Stomach (tissue), 19 donors: ENCODE data around the gene MEIOC. TPM values are rescaled to one million over a fixed set of nuclear protein-coding genes. Genes with fewer than 3 reads are reported as not detected.

ENCODE experiments used
- DNase-seq, 2 donors: peaks; one replicate each; pipeline versions ENCODE4 v3.0.0 to v3.0.0-alpha.2; 2013 to 2019
- H3K27ac ChIP-seq, 5 donors: fragments of 200-600 bp in 4 of 5; sonication (generic) in 4 of 5; one replicate each; pipeline ENCODE4 v1.5.1; 2013 to 2019; ENCODE audit warnings: mild to moderate bottlenecking in 1 of 5, moderate library complexity in 1 of 5
- H3K27me3 ChIP-seq, 3 donors: fragments of 200-600 bp; sonication (generic); one replicate each; pipeline ENCODE4 v1.5.1; 2017 to 2019; ENCODE audit warnings: mixed run types in 1 of 3
- H3K36me3 ChIP-seq, 4 donors: fragments of 200-600 bp; sonication (generic); 1 replicate in 3 of 4; 2 replicates in 1 of 4; pipeline ENCODE4 v1.5.1; 2016 to 2019
- H3K4me1 ChIP-seq, 4 donors: fragments of 200-600 bp; sonication (generic); one replicate each; pipeline ENCODE4 v1.5.1; 2016 to 2019
- H3K4me3 ChIP-seq, 4 donors: fragments of 200-600 bp; sonication (generic) in 3 of 4; one replicate each; pipeline ENCODE4 v1.5.1; 2016 to 2019; ENCODE audit warnings: mild to moderate bottlenecking in 1 of 4
- H3K9me3 ChIP-seq, 4 donors: fragments of 200-600 bp; sonication (generic); one replicate each; pipeline ENCODE4 v1.5.1; 2016 to 2019
- EP300 ChIP-seq: sonication (generic); formaldehyde crosslinking; IDR thresholded peaks from one replicate; pipeline ENCODE4 v1.6.1; 2017; ENCODE audit warnings: antibody characterized with exemption
- POLR2A ChIP-seq, 4 donors: fragments of 450-650 bp; IDR thresholded peaks; one replicate each; pipeline ENCODE4 v1.6.1; 2016; ENCODE audit warnings: antibody characterized with exemption in 4 of 4, control low read depth in 2 of 4, mild to moderate bottlenecking in 1 of 4, moderate library complexity in 1 of 4
- POLR2AphosphoS5 ChIP-seq, 3 donors: sonication (generic); formaldehyde crosslinking; IDR thresholded peaks; one replicate each; pipeline ENCODE4 v1.6.1; 2016; ENCODE audit warnings: antibody characterized with exemption in 3 of 3
- WGBS, 5 donors: extraction: QIAGEN DNeasy Blood & Tissue Kit in 3 of 5; methylation state at CpG; one replicate each; pipeline versions ENCODE4 v1.1.5 to v1.1.7; 2013 to 2018; 5-methylcytosine and 5-hydroxymethylcytosine counted together
- intact Hi-C: fragments of 100-400 bp; cut with DNase I; formaldehyde crosslinking; loops from one replicate; pipeline ENCODE4 v1.15.1; 2023; ENCODE audit warnings: low total_unique reads
- long read RNA-seq, 10 donors: transcript quantifications; one replicate each; lab custom pipeline, GENCODE V29; 2026
- polyA plus RNA-seq, 3 donors: library from polyadenylated mRNA; stranded (reverse); fragments of 200-250 nt; gene quantifications; one replicate each; pipeline ENCODE4 v1.2.3, GENCODE V29; 2013
- total RNA-seq, 5 donors: library from RNA; depleted of rRNA; stranded (reverse); fragments of >200 nt; gene quantifications; one replicate each; pipeline versions ENCODE4 v1.1.0 to v1.2.3, GENCODE V29; 2014 to 2016
- TF ChIP-seq, protein P1 (sequence below), 7 experiments: fragments of 450-650 bp in 4 of 7; fragments of 200-600 bp in 3 of 7; sonication (generic) in 3 of 7; IDR thresholded peaks; one replicate each; pipeline ENCODE4 v1.5.1; 2016 to 2019; ENCODE audit warnings: antibody characterized with exemption in 7 of 7, control low read depth in 2 of 7, mild to moderate bottlenecking in 1 of 7
- donor health status: healthy with polysubstance abuse.
- donor health status: Bipolar disorder and iron deficiency.
- donor health status: healthy.

MEIOC gene
- total RNA-seq (not detected), polyA plus RNA-seq (under 1 TPM in 1 of 3 donors, not detected in 2; 0.03 TPM)
- long read RNA-seq, donor 1 = 0 reads
- long read RNA-seq, donor 2 = 0 reads
- long read RNA-seq, donor 3 = 0 reads
- long read RNA-seq, donor 4 = 0 reads
- long read RNA-seq, donor 5 = 0 reads
- long read RNA-seq, donor 6, partial matches to known transcripts = 0 of 35 reads
- long read RNA-seq, donor 6, other reads (novel, unspliced or antisense) = 35 of 35 reads
- long read RNA-seq, donor 7 = 0 reads
- long read RNA-seq, donor 8 = 0 reads
- long read RNA-seq, donor 9, partial matches to known transcripts = 10 of 10 reads
- long read RNA-seq, donor 9, other reads (novel, unspliced or antisense) = 0 of 10 reads
- long read RNA-seq, donor 10 = 0 reads

DNA sequence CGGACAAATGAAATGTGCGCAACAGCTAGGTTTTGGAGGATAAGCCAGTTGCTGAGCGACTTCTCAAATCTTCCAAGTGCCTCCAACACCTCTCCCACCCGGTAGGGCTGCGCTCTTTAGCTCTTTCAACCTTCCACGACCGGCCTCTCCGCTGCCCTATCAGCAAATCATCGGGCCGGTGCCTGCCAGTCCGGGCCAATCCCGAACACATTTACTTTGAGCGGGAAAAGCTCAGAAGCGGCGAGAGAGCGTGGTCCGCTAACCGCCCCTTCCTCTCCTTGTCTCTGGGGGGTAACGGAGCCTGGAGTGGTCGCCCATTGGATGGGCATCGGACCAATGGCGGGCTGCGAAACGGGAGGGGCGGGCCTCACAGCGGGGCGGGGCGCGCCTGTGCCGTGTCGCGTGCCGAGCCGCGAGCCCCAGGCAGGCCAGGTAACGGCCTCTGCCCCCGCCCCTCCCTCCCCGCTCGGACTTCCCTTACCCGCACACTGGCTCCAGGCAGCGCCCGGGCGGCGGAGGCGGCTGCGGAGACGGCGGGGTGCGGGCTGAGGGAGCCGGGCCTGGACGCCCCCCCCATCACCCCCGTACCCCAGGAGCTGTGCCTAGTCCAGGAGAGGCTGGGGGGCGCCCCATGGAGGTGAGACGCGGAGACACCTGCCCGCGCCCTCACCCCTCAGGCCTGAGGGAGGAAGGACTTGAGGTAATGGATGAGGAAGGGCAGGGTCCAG, at the start of gene MEIOC:
Gene MEIOC (plus strand): TSS at position 486 of the 728 bp plus-strand sequence. CDS start 146 bp downstream, at position 632.
- peak within 1 kb of the TSS; percentile 5 to 35 (median 22) for H3K4me3 ChIP-seq

DNA sequence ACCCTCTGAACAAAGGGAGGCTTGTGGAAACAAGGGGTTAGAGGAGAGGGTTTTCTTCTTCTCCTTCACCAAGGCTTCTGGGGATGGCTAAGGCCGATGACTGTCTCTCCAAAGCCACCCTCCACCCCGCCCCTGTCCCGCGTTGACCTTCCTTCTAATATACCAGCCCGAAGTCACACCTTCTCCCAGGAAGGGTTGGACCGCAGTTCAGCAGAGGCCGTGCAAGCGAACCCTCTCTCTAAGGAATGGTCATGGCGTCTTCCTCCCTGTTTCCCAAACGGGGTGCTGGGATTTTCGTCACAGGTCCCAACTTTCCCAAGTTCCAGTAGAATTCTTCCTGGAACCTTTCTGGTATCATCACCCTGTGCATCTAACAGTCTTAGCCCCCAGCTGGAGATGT, 49.6 kb upstream of the MEIOC start:
- Histone ChIP-seq H3K27me3 (no peaks in the 10 kb centered on the region), H3K4me1 (peaks cover 0 to 15% (median 13%) of the 10 kb centered on the region in 4 donors), H3K9me3 (no peaks in the 10 kb centered on the region), H3K4me3 (no peak overlapping the region), H3K27ac (no peak overlapping the region), H3K36me3 (no peaks in the 10 kb centered on the region)
- DNase-seq = no peak
- intact Hi-C loops = no loop called here
- 92 to 97% (median 95%) methylated on average over 11 of the region's 11 CpGs for WGBS, 5 donors
- TF ChIP-seq POLR2AphosphoS5 (IDR thresholded peaks at IDR 0.05) = no peak
- TF ChIP-seq POLR2A (IDR thresholded peaks at IDR 0.05) = no peak
- TF ChIP-seq, protein P1, sequence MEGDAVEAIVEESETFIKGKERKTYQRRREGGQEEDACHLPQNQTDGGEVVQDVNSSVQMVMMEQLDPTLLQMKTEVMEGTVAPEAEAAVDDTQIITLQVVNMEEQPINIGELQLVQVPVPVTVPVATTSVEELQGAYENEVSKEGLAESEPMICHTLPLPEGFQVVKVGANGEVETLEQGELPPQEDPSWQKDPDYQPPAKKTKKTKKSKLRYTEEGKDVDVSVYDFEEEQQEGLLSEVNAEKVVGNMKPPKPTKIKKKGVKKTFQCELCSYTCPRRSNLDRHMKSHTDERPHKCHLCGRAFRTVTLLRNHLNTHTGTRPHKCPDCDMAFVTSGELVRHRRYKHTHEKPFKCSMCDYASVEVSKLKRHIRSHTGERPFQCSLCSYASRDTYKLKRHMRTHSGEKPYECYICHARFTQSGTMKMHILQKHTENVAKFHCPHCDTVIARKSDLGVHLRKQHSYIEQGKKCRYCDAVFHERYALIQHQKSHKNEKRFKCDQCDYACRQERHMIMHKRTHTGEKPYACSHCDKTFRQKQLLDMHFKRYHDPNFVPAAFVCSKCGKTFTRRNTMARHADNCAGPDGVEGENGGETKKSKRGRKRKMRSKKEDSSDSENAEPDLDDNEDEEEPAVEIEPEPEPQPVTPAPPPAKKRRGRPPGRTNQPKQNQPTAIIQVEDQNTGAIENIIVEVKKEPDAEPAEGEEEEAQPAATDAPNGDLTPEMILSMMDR (IDR thresholded peaks at IDR 0.05) = no peak
- TF ChIP-seq EP300 = no peak

More for the DNA sequence above, at the start of gene MEIOC:
- intact Hi-C loops = no loop called here
- peaks cover 0 to 15% (median 7%) of the 10 kb centered on the region in 4 donors for H3K9me3 ChIP-seq
- WGBS, 5 donors = 8 to 18% (median 14%) methylated on average over 32 to 56 of the region's 57 CpGs
- peaks cover 15 to 72% (median 33%) of the 10 kb centered on the region in 3 donors for H3K27me3 ChIP-seq
- H3K27ac ChIP-seq = no peak within 1 kb of the TSS
- no peaks in the 10 kb centered on the region for H3K36me3 ChIP-seq
- TF ChIP-seq EP300 (no peak), POLR2A (IDR thresholded peaks at IDR 0.05) (no peak), POLR2AphosphoS5 (IDR thresholded peaks at IDR 0.05) (no peak)
- TF ChIP-seq, protein P1 (IDR thresholded peaks at IDR 0.05) = no peak
- DNase-seq = peak in 1 of 2 donors; percentile 52
- H3K4me1 ChIP-seq = peaks cover 4 to 16% (median 11%) of the 10 kb centered on the region in 4 donors

DNA sequence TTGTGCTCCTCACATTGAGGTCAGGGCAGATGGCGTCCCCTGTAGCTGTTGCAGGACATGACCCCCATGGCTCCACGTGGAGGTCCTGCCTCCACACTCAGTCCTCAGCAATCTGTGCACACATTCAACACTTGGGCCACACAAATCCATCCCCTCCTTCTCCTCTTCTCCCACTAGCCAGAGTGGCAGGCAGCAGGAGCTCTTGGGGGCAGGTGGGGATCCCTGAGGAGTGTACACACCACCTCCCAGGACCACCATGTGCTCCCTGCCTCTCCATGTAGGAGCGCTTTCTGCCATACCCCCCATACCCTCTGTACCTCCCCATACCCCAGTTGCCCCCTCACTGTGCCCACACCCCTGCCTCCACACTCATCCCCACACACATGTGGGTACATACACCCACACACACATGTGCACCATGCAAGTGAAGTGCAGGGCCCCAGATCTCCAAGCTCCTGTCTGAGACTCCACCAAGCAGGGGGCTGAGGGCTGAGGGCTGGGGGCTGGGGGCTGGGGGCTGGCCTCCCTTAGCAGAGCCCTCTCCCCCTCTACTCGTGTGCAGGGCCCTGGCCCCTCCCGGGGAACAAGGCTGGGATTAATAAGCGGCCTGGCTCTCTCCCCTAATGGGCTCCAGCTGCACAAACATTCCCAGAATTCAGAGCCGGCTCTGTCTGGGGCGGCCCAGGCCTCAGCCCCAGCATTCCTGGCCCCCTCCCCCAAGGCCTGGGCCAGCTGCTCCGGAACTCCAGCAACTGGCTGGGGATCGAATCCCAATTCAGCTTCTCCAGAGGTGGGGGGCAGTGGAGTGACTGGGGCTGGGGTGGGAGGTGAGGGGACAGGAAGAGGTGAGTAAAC, 48.2 kb upstream of the MEIOC start:
- H3K36me3 ChIP-seq = no peaks in the 10 kb centered on the region
- 32 to 51% (median 46%) methylated on average over 7 to 10 of the region's 10 CpGs for WGBS, 5 donors
- DNase-seq = peak in 1 of 2 donors; percentile 85
- H3K9me3 ChIP-seq = no peaks in the 10 kb centered on the region
- no peak overlapping the region for H3K27ac ChIP-seq
- intact Hi-C loops = no loop called here
- H3K4me3 ChIP-seq = no peak overlapping the region
- H3K4me1 ChIP-seq = peaks cover 0 to 15% (median 13%) of the 10 kb centered on the region in 4 donors
- TF ChIP-seq EP300 (no peak), POLR2AphosphoS5 (IDR thresholded peaks at IDR 0.05) (no peak), POLR2A (IDR thresholded peaks at IDR 0.05) (no peak)
- TF ChIP-seq, protein P1 (IDR thresholded peaks at IDR 0.05) = no peak
- H3K27me3 ChIP-seq = no peaks in the 10 kb centered on the region
